SK-N-MC (cell line): ENCODE measurements around the gene SYNPO.

Experiments
- EZH2 ChIP-seq: fragments of 200-600 bp; sonication (generic); IDR thresholded peaks from one replicate; pipeline ENCODE4 v1.6.1; 2017; ENCODE audit warnings: antibody characterized with exemption
- POLR2AphosphoS5 ChIP-seq: IDR thresholded peaks from 2 replicates; pipeline ENCODE4 v1.6.1; 2012; ENCODE audit warnings: mild to moderate bottlenecking, low read depth, low read length, borderline replicate concordance

- TF ChIP-seq EZH2 = no peak
- TF ChIP-seq POLR2AphosphoS5 = no peak
Measured at GRCh38 chr5:150618163-150618562, 22.3 kb upstream of the SYNPO start.
